K562 (cell line): ENCODE measurements around the gene OR52E2. TPM values are rescaled to one million over a fixed set of nuclear protein-coding genes. Genes with fewer than 3 reads are reported as not detected.

Experiments used
- ATAC-seq: fragments of 200-7000 bp; cut with Tn5 transposase; 3 replicates; pipeline ENCODE4 v1.9.1; 2020; ENCODE audit warnings: moderate library complexity
- BruUV-seq: library from RNA; stranded (reverse); fragments of 400-500 nt; replicated peaks from 2 replicates; lab custom pipeline; 2021; lab: Mats Ljungman, UMichigan
- CTCF ChIA-PET: fragments of 300-600 bp; formaldehyde crosslinking; extraction: SDS; loops from one replicate; lab custom pipeline; 2021; ENCODE audit warnings: low intra/inter-chr PET ratio; lab: Yijun Ruan, JAX
- POLR2A ChIA-PET: fragments of 300-600, 350-650 bp; sonication (Branson Sonifier 250); formaldehyde crosslinking; extraction: SDS; loops from one replicate; lab custom pipeline; 2021; ENCODE audit warnings: antibody characterized with exemption, inconsistent platforms; lab: Yijun Ruan, JAX
- DNase-seq, 4 experiments: peaks; one replicate each; pipeline versions ENCODE4 v3.0.0 to v3.0.0-alpha.2; 2011 to 2018; ENCODE audit warnings: low spot score in 3 of 4, mixed read lengths in 3 of 4; ENCODE audit errors: extremely low read depth in 1 of 4
- FAIRE-seq: peaks from 2 replicates; lab custom pipeline; 2011; peaks lifted over from hg19 to GRCh38; lab: Jason Lieb, UNC
- H2AFZ ChIP-seq: 2 replicates; pipeline ENCODE4 v1.6.0; 2011; ENCODE audit warnings: low read depth, low read length, control low read depth, inconsistent platforms
- H3K27ac ChIP-seq: fragments of 200-600 bp; 3 replicates; pipeline ENCODE4 v1.8.0; 2011; ENCODE audit warnings: low read depth, mild to moderate bottlenecking, control low read depth, inconsistent platforms, low read length, moderate library complexity, mixed read lengths; ENCODE audit errors: extremely low read depth
- H3K27me3 ChIP-seq, 2 experiments: fragments of 300-600 bp in 1 of 2; 2 replicates in 1 of 2; 3 replicates in 1 of 2; pipeline versions ENCODE4 v1.6.0 to v1.8.0; 2011; ENCODE audit warnings: inconsistent platforms in 2 of 2, low read length in 2 of 2, mild to moderate bottlenecking in 1 of 2, mixed read lengths in 1 of 2, moderate library complexity in 1 of 2; ENCODE audit not compliant: control insufficient read depth in 2 of 2, insufficient read depth in 2 of 2
- H3K36me3 ChIP-seq: fragments of 300-600 bp; 3 replicates; pipeline ENCODE4 v1.8.0; 2011; ENCODE audit warnings: mild to moderate bottlenecking, low read length, inconsistent platforms; ENCODE audit not compliant: control insufficient read depth, insufficient read depth
- H3K4me1 ChIP-seq, 2 experiments: fragments of 200-600 bp in 1 of 2; replicated peaks in 1 of 2; 2 replicates in 1 of 2; 3 replicates in 1 of 2; pipeline versions ENCODE4 v1.5.1 to v1.8.0; 2011; ENCODE audit warnings: inconsistent platforms in 2 of 2, low read length in 2 of 2, mild to moderate bottlenecking in 1 of 2, mixed read lengths in 1 of 2, moderate library complexity in 1 of 2; ENCODE audit not compliant: control insufficient read depth in 2 of 2, insufficient read depth in 2 of 2
- H3K4me2 ChIP-seq: 2 replicates; pipeline ENCODE4 v1.6.1; 2011; ENCODE audit warnings: low read length, control low read depth, inconsistent platforms, mixed read lengths; ENCODE audit not compliant: insufficient read depth
- H3K4me3 ChIP-seq: fragments of 200-600 bp; sonication (generic), shearing (Covaris generic); 2 replicates; pipeline ENCODE4 v1.5.1; 2016; ENCODE audit warnings: control low read depth, inconsistent platforms
- H3K79me2 ChIP-seq: fragments of 200-600 bp; 3 replicates; pipeline ENCODE4 v1.8.0; 2011; ENCODE audit warnings: low read length, inconsistent platforms; ENCODE audit not compliant: control insufficient read depth, insufficient read depth
- H3K9ac ChIP-seq, 2 experiments: 2 replicates each; pipeline versions ENCODE4 v1.6.0 to v1.6.1; 2011; ENCODE audit warnings: low read depth in 2 of 2, low read length in 2 of 2, control low read depth in 1 of 2, inconsistent platforms in 1 of 2, mild to moderate bottlenecking in 1 of 2, mixed read lengths in 1 of 2; ENCODE audit not compliant: insufficient read depth in 1 of 2
- H3K9me1 ChIP-seq: one replicate; pipeline ENCODE4 v1.6.0; 2011; ENCODE audit warnings: inconsistent platforms, mild to moderate bottlenecking, low read length, moderate library complexity; ENCODE audit not compliant: control insufficient read depth, insufficient read depth
- H3K9me3 ChIP-seq: replicated peaks from 2 replicates; pipeline ENCODE4 v1.5.1; 2011; ENCODE audit warnings: low read depth, low read length, inconsistent platforms; ENCODE audit not compliant: control insufficient read depth, insufficient read depth
- H4K20me1 ChIP-seq: replicated peaks from 2 replicates; pipeline ENCODE4 v1.6.1; 2011; ENCODE audit warnings: low read length, inconsistent platforms, mixed read lengths; ENCODE audit not compliant: control insufficient read depth, insufficient read depth
- CBX3 ChIP-seq, 2 experiments: IDR thresholded peaks; 1 replicate in 1 of 2; 2 replicates in 1 of 2; pipeline ENCODE4 v1.6.1; 2012; ENCODE audit warnings: inconsistent platforms in 2 of 2, low read length in 2 of 2, borderline replicate concordance in 1 of 2, control low read depth in 1 of 2
- CEBPB ChIP-seq: fragments of 450-650 bp; IDR thresholded peaks from 2 replicates; pipeline ENCODE4 v1.6.1; 2016; ENCODE audit warnings: missing genetic modification characterization, missing compliant biosample characterization
- CEBPG ChIP-seq, 3 experiments: fragments of 200-800 bp in 1 of 3; sonication (Bioruptor generic) in 1 of 3; sonication (generic) in 1 of 3; formaldehyde crosslinking in 1 of 3; IDR thresholded peaks in 2 of 3; conservative IDR thresholded peaks in 1 of 3; 2 replicates each; pipeline versions ENCODE4 v1.6.1 to v1.8.0; 2016 to 2022; ENCODE audit warnings: missing compliant biosample characterization in 2 of 3, missing genetic modification characterization in 2 of 3, mild to moderate bottlenecking in 1 of 3, missing genetic modification reagents in 1 of 3
- KDM4B ChIP-seq, 2 experiments: fragments of 450-650 bp in 1 of 2; sonication (generic) in 1 of 2; IDR thresholded peaks; 2 replicates each; pipeline ENCODE4 v1.6.1; 2016 to 2017; ENCODE audit warnings: borderline replicate concordance in 2 of 2, antibody characterized with exemption in 1 of 2, low read depth in 1 of 2, mild to moderate bottlenecking in 1 of 2
- NFXL1 ChIP-seq: fragments of 450-650 bp; formaldehyde crosslinking; IDR thresholded peaks from 2 replicates; pipeline ENCODE4 v1.4.0; 2021; ENCODE audit warnings: mild to moderate bottlenecking
- PRMT5 ChIP-seq: sonication (generic); formaldehyde crosslinking; IDR thresholded peaks from 2 replicates; pipeline ENCODE4 v1.5.0; 2020; ENCODE audit warnings: missing genetic modification reagents
- WGBS: fragments of 100-300 bp; shearing (Covaris generic); methylation state at CpG from one replicate; pipeline ENCODE4 v1.1.6; 2016; ENCODE audit warnings: low coverage, mixed read lengths; ENCODE audit not compliant: insufficient coverage; ENCODE audit errors: missing lambda C conversion rate; 5-methylcytosine and 5-hydroxymethylcytosine counted together
- in situ Hi-C: fragments of 300-500 bp; cut with MboI; formaldehyde crosslinking; loops from 4 replicates; pipeline ENCODE4 v1.15.0; 2018; ENCODE audit warnings: inconsistent platforms, mixed read lengths
- intact Hi-C: fragments of 100-400 bp; cut with micrococcal nuclease; formaldehyde crosslinking; loops from 2 replicates; pipeline ENCODE4 v1.14.2; 2022
- polyA plus RNA-seq, 8 experiments: library from polyadenylated mRNA; depleted of rRNA in 4 of 8; stranded (reverse) in 5 of 8; unstranded in 3 of 8; fragments of >200 nt; fragmentation: Nextera tagmentation in 2 of 8; fragmentation: Illumina TruSeq in 1 of 8; extraction: Ambion mirVana in 2 of 8; extraction: Trizol in 1 of 8; gene quantifications; 2 replicates each; pipeline versions ENCODE4 v1.2.1 to v1.2.3, GENCODE V29; 2011 to 2014; ENCODE audit warnings: inconsistent platforms in 1 of 8, missing spikeins in 1 of 8
- total RNA-seq, 7 experiments: library from RNA; depleted of rRNA in 6 of 7; stranded (reverse); fragments of >200 nt in 6 of 7; fragmentation: Illumina TruSeq in 2 of 7; extraction: Trizol in 2 of 7; gene quantifications; 2 replicates each; pipeline versions ENCODE4 v1.2.1 to v1.2.3, GENCODE V29; 2011 to 2021; ENCODE audit warnings: low replicate concordance in 1 of 7
- TF ChIP-seq, protein P1 (sequence below): fragments of 450-650 bp; IDR thresholded peaks from 2 replicates; pipeline ENCODE4 v1.6.1; 2016; ENCODE audit warnings: low read depth

Gene OR52E2
- total and polyA plus RNA-seq, 9 of the 15 experiments (the other 6 are each of a cell fraction or from before 2014, with no cell fraction given): not detected

GRCh38 chr11:5013012-5013411 is 46.4 kb downstream of the OR52E2 start:
- H3K27ac ChIP-seq: no peak overlapping the region
- in situ Hi-C loops: loop anchor here (25.0 kb wide), 1 partner anchor 826 kb away; no protein-coding TSS in a partner anchor
- POLR2A ChIA-PET: no interaction called here
- H3K9ac ChIP-seq: no peak overlapping the region
- peaks cover 0 to 9% of the 10 kb centered on the region in 2 experiments; a peak in 2 of 5 replicates for H3K27me3 ChIP-seq
- H3K9me3 ChIP-seq: no peaks in the 10 kb centered on the region
- no peaks in the 10 kb centered on the region for H3K79me2 ChIP-seq
- no peaks in the 10 kb centered on the region for H3K4me1 ChIP-seq
- ATAC-seq (no peak), FAIRE-seq (no peak)
- 0% methylated on average over 1 of the region's 1 CpG for WGBS
- no peak overlapping the region for H2AFZ ChIP-seq
- TF ChIP-seq, protein P1, sequence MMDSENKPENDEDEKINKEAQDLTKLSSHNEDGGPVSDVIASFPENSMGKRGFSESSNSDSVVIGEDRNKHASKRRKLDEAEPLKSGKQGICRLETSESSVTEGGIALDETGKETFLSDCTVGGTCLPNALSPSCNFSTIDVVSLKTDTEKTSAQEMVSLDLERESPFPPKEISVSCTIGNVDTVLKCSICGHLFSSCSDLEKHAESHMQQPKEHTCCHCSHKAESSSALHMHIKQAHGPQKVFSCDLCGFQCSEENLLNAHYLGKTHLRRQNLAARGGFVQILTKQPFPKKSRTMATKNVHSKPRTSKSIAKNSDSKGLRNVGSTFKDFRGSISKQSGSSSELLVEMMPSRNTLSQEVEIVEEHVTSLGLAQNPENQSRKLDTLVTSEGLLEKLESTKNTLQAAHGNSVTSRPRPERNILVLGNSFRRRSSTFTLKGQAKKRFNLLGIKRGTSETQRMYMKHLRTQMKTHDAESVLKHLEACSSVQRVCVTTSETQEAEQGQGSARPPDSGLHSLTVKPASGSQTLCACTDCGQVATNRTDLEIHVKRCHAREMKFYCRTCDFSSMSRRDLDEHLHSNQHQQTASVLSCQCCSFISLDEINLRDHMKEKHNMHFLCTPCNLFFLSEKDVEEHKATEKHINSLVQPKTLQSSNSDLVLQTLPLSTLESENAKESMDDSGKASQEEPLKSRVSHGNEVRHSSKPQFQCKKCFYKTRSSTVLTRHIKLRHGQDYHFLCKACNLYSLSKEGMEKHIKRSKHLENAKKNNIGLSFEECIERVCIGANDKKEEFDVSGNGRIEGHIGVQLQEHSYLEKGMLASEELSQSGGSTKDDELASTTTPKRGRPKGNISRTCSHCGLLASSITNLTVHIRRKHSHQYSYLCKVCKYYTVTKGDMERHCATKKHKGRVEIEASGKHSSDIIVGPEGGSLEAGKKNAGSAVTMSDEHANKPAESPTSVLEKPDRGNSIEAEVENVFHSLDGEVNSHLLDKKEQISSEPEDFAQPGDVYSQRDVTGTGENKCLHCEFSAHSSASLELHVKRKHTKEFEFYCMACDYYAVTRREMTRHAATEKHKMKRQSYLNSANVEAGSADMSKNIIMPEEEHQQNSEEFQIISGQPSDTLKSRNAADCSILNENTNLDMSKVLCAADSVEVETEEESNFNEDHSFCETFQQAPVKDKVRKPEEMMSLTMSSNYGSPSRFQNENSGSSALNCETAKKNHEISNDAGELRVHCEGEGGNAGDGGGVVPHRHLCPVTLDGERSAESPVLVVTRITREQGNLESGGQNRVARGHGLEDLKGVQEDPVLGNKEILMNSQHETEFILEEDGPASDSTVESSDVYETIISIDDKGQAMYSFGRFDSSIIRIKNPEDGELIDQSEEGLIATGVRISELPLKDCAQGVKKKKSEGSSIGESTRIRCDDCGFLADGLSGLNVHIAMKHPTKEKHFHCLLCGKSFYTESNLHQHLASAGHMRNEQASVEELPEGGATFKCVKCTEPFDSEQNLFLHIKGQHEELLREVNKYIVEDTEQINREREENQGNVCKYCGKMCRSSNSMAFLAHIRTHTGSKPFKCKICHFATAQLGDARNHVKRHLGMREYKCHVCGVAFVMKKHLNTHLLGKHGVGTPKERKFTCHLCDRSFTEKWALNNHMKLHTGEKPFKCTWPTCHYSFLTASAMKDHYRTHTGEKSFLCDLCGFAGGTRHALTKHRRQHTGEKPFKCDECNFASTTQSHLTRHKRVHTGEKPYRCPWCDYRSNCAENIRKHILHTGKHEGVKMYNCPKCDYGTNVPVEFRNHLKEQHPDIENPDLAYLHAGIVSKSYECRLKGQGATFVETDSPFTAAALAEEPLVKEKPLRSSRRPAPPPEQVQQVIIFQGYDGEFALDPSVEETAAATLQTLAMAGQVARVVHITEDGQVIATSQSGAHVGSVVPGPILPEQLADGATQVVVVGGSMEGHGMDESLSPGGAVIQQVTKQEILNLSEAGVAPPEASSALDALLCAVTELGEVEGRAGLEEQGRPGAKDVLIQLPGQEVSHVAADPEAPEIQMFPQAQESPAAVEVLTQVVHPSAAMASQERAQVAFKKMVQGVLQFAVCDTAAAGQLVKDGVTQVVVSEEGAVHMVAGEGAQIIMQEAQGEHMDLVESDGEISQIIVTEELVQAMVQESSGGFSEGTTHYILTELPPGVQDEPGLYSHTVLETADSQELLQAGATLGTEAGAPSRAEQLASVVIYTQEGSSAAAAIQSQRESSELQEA: no peak
- TF ChIP-seq CEBPB (tag) (peak; percentile 73), PRMT5 (CRISPR knock-in tag) (no peak), NFXL1 (CRISPR knock-in tag) (no peak), CBX3 (IDR thresholded peaks at IDR 0.05; ENCODE audit: borderline replicate concordance in 1 of 2, low read length in 2 of 2) (no peak), CEBPG (CRISPR knock-in tag; IDR thresholded peaks at IDR 0.05) (no peak), CEBPG (tag; conservative IDR thresholded peaks at IDR 0.05 in 1 of 2, IDR thresholded peaks at IDR 0.05 in 1 of 2) (peak; percentile 60 to 86; a peak in 3 of 4 replicates), KDM4B (IDR thresholded peaks at IDR 0.05; ENCODE audit: borderline replicate concordance in 2 of 2, low read depth in 1 of 2) (no peak)
- TF ChIP-seq, all 486 proteins: peak for 2
- no peak for DNase-seq
- H3K4me3 ChIP-seq: no peak overlapping the region
- CTCF ChIA-PET: no interaction called here
- H4K20me1 ChIP-seq: no peaks in the 10 kb centered on the region
- no peak overlapping the region for H3K4me2 ChIP-seq
- no TSS peak for BruUV-seq
- intact Hi-C loops: no loop called here
- no peaks in the 10 kb centered on the region; the same call in 2 of the 3 replicates for H3K36me3 ChIP-seq
- H3K9me1 ChIP-seq: no peaks in the 10 kb centered on the region
